WI38 (cell line): ENCODE measurements around the gene ZNF775.
A peak's percentile ranks its signal among the peaks of the same experiment; 100 is the strongest.

Experiments
- H3K4me3 ChIP-seq: 2 replicates; pipeline ENCODE4 v1.5.1; 2011; ENCODE audit warnings: low read depth, mild to moderate bottlenecking, control low read depth, low read length
- CTCF ChIP-seq: IDR thresholded peaks from 2 replicates; pipeline ENCODE4 v1.5.1; 2012; ENCODE audit warnings: low read depth, mild to moderate bottlenecking, control low read depth, low read length

ZNF775 gene

GRCh38 chr7:150363872-150364271 is 15.3 kb upstream of the ZNF775 start:
- TF ChIP-seq CTCF: no peak
- no peak overlapping the region for H3K4me3 ChIP-seq

GRCh38 chr7:150365194-150365593 is 13.9 kb upstream of the ZNF775 start:
- TF ChIP-seq CTCF: no peak
- no peak overlapping the region for H3K4me3 ChIP-seq

- no peak for TF ChIP-seq CTCF
- no peak overlapping the region for H3K4me3 ChIP-seq
These were observed 13.3 kb upstream of the ZNF775 start for GRCh38 chr7:150365673-150366398.

GRCh38 chr7:150367677-150368095 is 11.4 kb upstream of the ZNF775 start:
- peak overlapping the region; percentile 80 for H3K4me3 ChIP-seq
- TF ChIP-seq CTCF: no peak

- no peak for TF ChIP-seq CTCF
- peak within 1 kb of the TSS; percentile 80 for H3K4me3 ChIP-seq
These were observed 10.8 kb upstream of the ZNF775 start, which contains the start of gene REPIN1 for GRCh38 chr7:150368096-150368883. TSS of gene REPIN1 (plus strand) at chr7:150368822. CDS start at chr7:150369712, 890 bp downstream.

GRCh38 chr7:150368884-150369747 is 10.0 kb upstream of the ZNF775 start:
- peak overlapping the region; percentile 80 for H3K4me3 ChIP-seq
- TF ChIP-seq CTCF: no peak
